Measurements from ENCODE around the gene ZKSCAN1.
"Not testable (repeated sequence)": the region's sequence is repeated elsewhere in the genome, so short reads cannot be mapped to it uniquely, and the experiment has no call there.

The ZKSCAN1 gene

DNA sequence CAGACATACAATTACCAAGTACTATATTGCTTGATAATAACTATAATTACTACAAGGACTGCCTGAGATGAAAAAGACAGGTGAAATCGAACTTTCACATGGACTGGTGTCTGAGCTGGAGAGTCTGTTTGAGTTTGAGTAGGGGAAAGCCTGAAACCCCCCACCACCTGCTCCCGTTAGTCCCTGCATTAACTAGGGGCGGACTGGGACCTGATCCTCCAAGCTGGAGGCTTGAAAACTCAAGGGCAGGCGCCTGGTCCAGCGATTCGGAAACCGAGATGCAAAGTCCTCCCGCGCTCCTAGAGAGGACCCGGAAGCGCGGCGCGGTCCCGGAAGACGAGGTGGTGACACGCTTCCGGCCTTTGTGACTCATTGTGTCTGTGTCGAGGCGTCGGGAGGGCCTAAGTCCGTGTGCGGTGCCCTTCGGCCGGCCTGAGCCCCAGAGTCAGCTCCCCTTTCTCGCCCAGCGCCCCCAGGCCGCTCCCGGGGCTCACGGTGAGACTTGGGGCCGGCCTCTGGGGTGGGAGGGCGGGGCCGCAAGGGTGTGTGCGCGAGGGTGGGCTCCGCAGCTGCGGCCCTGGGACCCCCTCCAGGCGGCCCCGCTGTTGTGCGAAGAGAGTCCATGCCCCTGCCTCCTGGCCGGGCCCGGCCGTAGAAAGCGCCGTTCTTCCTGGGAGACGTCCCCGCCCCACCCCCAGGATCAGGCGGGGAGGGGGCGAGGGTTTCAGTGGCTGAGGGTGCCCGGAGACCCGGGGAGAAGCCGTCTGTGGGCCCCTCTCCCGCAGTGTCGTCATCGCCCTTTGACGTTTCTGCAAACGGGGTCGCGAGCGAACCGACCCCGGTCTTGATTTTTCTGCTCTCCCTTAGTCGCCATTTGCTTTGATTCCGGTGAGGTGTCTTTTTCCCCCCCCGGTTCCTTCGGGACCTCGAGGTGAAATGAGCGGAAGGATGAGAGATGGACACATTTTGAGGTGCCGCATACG lies at the start of gene ZKSCAN1:
TSS of gene ZKSCAN1 (plus strand) at position 365 of the 983 bp plus-strand sequence. CDS start 7,911 bp downstream, outside the sequence.
- peak; percentile 89 for DNase-seq (ENCODE audit: low spot score)

DNA sequence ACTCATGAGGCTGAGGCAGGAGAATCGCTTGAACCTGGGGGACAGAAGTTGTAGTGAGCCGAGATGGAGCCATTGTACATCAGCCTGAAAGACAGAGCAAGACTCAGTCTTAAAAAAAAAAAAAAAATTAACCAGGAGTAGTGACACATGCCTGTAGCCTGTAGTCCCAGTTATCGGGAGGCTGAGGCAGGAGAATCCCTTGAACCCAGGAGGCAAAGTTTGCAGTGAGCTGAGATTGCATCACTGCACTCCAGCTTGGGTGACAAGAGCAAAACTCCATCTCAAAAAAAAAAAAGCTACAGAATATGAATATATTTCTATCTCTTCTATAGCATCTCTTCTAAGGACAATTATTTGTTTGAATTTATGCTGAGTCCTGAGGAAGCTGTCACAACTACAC lies 46.1 kb upstream of the ZKSCAN1 start:
- no peak for DNase-seq (ENCODE audit: low spot score)

DNA sequence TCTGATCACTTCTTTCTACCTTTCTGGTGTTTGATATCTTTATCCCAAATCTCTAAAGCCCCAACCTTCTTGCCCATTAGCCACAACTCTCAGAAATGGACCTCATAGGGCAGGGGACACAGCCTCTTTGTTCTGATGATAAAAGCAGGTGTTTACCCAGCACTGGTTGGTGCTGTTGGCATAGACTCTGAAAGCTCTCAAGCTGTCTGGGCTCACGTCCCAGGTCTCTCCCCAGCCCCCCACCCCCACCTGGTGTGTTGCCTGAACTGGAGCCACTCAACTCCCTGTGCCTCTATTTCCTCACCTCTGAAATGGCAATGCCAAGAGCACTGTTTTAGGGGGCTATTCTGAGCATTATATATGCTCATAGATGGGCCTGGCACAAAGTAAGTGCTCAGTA lies 45.6 kb upstream of the ZKSCAN1 start:
- not testable (repeated sequence) for DNase-seq (ENCODE audit: low spot score)

DNA sequence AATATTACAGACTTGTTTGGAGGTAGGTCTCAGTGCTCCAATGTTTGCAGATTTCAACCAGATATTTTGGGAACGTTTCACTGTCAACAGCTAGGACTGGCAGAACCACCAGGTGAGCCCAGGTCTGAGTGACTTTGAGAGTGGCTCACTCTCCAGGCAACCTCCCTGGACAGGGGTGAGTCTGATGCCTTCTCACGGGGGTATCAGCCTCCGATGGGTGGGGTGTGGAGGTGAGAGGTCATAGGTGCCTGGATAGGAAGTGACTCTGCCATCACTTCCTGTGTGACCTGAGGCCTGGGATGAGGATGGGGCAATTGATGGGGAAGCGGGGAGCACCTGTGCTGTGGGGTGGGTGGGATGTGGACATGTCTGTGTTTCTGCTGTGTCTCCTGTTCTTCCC lies 44.2 kb upstream of the ZKSCAN1 start:
- DNase-seq (ENCODE audit: low spot score): no peak

DNA sequence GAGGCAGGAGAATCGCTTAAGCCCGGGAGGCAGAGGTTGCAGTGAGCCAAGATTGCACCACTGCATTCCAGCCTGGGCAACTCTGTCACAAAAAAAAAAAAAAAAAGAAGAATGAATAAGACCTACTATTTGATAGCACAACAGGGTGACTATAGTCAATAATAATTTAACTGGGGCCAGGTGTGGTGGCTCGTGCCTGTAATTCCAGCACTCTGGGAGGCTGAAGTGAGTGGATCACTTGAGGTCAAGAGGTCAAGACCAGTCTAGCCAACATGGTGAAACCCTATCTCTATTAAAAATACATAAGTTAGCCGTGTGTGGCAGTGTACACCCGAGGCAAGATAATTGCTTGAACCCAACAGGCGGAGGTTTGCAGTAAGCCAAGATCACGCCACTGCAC lies 41.6 kb upstream of the ZKSCAN1 start:
- not testable (repeated sequence) for DNase-seq (ENCODE audit: low spot score)

DNA sequence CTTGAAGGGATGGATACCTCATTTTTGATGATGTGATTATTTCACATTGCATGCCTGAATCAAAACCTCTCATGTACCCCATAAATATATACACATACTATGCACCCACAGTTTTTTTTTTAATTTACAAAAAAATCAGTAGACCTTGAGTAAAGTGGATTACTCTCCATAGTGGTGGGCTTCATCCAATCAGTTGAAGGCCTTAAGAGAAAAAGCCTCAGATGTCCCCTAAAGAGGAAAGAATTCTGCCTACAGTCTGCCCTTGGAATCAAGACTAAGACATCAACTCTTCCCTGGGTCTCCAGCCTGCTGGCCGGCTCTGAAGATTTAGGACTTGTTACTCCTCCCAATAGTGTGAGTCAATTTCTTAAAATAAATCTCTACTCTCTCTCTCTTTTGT lies 40.7 kb upstream of the ZKSCAN1 start:
- no peak for DNase-seq (ENCODE audit: low spot score)

DNA sequence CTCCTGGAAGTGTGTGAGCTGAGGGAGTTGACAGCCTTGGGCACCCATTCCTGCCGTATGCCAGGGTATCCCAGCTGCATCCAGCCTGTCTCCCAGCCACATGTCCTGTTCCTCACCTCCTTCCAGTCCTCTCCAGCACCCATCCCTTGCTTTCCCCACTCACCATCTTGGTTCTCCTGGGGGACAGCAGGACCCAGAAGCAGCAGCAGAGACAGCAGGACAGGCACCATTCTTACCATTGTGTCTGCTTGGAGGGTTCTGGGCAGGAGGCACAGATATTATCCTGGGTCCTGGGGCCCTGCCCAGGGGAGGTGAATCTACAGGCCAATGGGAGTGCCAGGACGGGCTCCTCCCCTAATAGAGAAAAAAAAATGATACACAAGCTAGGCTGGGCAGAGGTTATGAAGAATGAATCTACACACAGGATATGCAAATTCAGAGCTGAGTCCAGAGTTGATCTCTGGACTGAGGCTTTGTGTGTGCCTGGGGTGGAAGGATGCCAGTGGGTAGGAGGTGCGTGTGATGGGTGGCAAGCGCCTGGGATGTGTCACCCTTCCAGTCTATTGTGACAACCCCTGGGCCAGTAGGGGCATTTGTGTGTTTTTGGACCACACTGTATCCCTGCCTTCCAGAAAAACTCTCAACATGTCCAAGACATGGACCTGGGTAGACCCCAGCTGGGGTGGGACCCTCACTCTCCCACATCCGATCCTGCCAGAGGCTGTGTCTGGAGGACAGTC lies 39.4 kb upstream of the ZKSCAN1 start, which contains the start of gene AZGP1:
TSS of gene AZGP1 (minus strand) at position 250 of the 740 bp plus-strand sequence. CDS start at position 239, 11 bp downstream.
- DNase-seq (ENCODE audit: low spot score): no peak

DNA sequence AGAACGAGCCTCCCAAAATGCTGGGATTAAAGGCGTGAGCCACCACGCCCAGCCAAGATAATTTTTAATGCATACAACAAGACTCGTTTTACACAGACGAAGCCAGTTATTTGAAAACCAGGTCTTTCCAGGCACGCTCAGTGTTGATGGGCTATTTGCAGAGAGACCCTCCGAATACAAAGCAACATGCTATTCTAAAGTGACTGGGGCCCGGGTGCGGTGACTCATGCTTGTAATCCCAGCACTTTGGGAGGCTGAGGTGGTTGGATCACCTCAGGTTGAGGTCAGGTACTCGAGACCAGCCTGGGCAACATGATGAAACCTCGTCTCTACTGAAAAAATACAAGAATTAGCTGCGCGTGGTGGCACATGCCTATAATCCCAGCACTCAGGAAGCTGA lies 38.8 kb upstream of the ZKSCAN1 start:
- no peak for DNase-seq (ENCODE audit: low spot score)

DNA sequence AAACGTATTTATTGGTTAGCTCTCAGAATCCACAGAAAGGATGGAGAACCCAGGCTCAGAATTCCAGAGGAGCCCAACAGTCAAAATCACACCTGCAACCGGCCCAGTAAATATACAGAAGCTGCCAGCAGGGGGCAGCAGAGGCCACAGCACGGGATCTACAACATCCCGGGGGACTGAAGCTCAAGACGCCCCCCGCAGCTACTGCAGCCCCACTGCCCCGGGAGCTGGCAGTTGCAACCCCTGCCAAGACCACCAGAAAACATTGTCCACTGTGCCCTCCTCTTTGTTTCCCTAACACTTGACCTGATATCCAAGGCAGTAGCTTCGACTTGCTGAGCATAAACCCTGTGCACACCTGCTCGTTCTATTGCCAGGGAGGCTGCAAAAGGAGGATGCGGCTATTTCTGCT lies 35.6 kb upstream of the ZKSCAN1 start:
- not testable (repeated sequence) for DNase-seq (ENCODE audit: low spot score)

DNA sequence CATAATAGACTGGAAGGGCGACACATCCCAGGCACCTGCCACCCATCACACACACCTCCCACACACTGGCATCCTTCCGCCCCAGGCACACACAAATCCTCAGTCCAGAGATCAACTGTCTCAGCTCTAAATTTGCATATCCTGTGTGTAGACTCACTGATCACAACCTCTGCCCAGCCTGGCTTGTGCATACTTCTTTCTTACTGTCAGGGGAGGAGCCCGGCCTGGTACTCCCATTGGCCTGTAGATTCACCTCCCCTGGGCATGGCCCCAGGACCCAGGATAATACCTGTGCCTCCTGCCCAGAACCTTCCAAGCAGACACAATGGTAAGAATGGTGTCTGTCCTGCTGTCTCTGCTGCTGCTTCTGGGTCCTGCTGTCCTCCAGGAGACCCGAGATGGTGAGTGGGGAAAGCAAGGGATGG lies 34.9 kb upstream of the ZKSCAN1 start:
- DNase-seq (ENCODE audit: low spot score): not testable (repeated sequence)

DNA sequence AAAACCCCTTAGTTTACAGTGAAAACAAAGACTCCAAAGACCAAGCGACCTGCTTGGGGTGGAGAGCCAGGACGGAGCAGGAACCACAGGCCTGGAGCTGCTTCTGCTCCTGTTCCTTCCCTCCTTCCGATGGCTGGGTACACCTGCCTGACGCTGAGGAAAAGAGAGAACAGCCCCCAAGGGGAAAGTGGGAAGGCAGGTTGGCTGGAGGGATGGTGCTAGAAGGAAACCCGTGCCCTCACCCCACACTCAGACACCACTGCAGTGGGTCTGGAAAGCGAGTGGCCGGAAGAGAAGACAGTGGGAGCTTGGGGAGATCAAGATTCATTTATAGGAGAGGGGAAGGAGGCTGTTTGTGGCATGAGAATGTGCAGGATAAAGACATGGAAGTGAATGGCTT lies 34.3 kb upstream of the ZKSCAN1 start:
- not testable (repeated sequence) for DNase-seq (ENCODE audit: low spot score)

DNA sequence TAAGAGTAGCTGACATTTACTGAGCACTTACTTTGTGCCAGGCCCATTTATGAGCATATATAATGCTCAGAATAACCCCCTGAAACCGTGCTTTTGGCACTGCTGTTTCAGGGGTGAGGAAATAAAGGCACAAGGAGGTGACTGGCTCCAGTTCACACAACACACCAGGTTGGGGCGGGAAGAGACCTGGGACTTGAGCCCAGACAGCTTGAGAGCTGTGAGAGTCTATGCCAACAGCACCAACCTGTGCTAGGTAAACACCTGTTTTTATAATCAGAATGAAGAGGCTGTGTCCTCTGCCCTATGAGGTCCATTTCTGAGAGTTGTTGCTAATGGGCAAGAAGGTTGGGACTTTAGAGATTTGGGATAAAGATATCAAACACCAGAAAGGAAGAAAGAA lies 30.8 kb upstream of the ZKSCAN1 start:
- no peak for DNase-seq (ENCODE audit: low spot score)

DNA sequence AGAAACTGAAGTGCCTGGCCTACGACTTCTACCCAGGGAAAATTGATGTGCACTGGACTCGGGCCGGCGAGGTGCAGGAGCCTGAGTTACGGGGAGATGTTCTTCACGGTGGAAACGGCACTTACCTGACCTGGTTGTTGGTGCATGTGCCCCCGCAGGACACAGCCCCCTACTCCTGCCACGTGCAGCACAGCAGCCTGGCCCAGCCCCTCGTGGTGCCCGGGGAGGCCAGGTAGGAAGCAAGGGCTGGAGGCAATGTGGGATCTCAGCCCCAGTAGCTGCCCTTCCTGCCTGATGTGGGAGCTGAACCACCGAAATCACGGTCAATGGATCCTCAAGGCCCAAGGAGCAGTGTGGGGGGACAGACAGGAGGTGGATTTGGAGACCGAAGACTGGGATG lies 28.1 kb upstream of the ZKSCAN1 start:
- not testable (repeated sequence) for DNase-seq (ENCODE audit: low spot score)

DNA sequence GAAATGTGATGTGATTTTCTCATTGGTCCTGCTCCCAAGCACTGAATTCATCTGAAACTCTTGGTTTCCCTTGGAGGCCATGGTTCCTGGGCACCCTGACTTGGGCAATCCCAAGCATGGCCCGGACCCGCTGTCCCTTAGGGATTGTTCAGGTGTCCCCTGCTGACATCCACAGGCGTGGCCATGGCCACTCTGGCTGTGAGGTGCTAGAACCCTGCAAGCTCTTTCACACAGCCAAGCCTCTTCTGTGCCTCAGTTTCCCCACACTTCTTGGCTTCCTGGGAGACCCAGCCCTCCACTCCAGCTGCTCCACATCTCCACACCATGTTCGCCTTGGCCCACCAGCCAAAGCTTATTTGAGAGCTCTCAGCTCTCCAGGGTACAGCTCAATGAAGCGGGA lies 27.6 kb upstream of the ZKSCAN1 start:
- no peak for DNase-seq (ENCODE audit: low spot score)

DNA sequence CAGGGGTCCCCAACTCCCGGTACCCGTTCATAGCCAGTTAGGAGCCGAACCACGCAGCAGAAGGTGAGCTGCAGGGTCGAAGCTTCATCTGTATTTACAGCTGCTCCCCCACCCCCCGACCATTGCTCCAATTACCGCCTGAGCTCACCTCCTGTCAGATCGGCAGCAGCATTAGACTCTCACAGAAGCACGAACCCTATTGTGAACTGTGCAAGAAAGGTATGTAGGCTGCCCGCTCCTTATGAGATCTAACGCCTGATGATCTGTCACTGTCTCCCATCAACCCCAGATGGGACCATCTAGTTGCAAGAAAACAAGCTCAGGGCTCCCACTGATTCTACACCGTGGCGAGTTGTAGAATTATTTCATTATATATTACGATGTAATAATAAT lies 24.9 kb upstream of the ZKSCAN1 start:
- no peak for DNase-seq (ENCODE audit: low spot score)

DNA sequence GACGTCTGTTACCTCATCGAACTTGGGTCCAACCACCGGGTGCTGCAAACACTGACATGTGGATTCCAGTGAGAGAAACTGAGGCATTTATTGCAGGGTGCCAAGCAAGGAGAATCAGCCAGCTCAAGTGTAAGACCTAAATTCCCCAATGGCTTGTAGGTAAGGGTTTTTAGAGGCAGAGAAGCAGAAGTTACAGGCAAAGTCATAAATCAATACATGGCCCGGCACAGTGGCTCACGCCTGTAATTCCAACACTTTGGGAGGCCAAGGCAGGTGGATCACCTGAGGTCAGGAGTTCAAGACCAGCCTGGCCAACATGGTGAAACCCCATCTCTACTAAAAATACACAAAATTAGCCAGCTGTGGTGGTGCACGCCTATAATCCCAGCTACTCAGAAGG lies 23.9 kb upstream of the ZKSCAN1 start:
- not testable (repeated sequence) for DNase-seq (ENCODE audit: low spot score)

DNA sequence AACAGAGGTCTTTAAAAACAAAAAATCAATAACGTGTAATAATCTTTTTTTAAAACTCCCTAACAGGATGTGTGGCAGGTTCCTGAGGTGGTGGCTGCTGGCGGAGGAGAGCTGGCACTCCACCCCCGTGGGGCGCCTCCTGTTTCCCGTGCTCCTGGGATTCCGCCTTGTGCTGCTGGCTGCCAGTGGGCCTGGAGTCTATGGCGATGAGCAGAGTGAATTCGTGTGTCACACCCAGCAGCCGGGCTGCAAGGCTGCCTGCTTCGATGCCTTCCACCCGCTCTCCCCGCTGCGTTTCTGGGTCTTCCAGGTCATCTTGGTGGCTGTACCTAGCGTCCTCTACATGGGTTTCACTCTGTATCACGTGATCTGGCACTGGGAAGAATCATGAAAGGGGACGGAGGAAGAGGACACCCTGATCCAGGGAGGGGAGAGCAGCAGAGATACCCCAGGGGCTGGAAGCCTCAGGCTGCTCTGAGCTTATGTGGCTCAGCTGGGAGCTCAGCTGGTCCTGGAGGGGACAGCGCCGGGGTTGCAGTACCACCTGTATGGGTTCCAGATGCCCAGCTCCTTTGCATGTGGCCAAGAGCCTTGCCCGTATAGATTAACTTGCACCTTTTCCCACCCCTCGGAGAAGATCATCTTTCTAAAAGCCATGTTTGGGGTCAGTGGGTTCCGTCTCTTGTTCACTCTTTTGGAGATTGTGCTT lies 22.9 kb upstream of the ZKSCAN1 start:
- no peak for DNase-seq (ENCODE audit: low spot score)

DNA sequence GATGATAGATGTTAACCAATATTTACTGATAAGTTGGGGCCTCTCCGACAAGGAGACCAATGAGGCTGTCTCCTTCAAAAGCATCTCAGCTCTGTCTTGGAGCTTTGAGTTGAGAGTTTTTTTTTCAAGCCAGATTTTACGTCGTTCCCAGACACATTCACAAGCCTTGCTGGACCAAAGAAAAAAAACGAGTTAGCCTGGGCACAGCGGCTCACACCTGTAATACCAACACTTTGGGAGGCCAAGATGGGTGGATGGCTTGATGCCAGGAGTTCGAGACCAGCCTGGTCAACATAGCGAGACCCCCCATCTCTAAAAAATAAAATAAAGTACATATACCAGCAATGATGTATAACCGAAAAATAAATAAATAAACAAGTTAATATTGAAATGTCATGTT lies 20.6 kb upstream of the ZKSCAN1 start:
- DNase-seq (ENCODE audit: low spot score): no peak

DNA sequence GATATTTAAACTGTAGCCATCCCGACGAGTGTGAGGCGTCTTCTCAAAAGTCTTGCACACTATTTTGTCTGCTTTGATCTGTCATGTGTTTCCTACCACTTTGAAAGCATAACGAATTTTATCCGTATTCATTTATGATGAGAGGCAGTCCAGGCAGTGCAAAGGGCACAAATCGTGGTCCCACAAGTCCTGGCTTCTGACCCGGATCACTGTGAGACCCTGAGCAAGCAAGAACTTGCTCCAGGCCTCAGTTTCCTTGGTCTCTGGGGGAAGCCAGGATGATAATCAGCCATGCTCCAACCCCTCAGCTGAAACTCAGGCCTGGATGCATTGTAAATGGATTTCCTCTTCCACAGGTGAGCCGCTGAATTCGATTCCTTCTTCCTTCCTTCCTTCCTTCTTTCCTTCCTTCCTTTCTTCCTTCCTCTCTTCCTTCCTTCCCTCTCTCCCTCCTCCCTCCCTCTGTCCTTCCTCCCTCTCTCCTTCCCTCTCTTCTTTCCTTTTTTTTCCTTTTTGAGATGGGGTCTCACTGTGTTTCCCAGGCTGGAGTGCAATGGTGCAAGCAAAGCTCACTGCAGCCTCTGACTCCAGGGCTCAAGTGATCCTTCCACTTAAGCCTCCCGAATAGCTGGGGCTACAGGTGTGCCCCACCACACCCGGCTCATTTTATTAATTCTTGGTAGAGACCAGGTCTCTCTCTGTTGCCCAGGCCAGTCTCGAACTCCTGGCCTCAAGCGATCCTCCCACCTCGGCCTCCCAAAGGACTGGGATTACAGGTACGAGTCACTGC lies 18.4 kb upstream of the ZKSCAN1 start:
- DNase-seq (ENCODE audit: low spot score): no peak

DNA sequence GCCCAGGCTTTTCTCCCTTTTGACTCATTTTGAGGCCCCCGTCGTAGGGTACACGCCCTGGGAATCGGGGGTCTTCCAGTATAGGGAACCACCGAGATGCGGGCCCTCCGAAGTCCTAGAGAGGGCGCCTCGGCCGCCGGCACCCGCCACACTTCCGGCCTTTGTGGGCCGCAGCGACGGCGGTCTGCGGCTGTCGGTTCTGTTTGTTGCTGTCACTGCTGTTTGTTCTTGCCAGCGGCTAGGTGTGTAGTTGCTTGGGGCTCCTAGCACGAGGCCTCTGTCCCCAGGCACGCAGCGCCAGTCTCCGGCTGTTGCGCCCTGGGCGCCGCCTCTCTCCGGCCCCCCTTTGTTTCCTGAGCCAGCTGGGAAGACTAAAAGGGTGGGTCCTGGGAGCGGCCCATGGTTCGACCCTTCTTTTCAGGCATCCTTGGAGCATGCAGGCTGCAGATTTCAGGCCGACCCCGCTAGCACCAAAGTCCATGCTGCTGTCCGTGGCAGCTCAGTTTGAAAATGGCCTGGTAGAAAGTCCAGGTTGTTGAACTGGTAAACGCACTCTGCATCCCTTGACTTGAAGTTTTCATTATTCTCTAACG lies 17.8 kb upstream of the ZKSCAN1 start:
- DNase-seq (ENCODE audit: low spot score): peak; percentile 73

DNA sequence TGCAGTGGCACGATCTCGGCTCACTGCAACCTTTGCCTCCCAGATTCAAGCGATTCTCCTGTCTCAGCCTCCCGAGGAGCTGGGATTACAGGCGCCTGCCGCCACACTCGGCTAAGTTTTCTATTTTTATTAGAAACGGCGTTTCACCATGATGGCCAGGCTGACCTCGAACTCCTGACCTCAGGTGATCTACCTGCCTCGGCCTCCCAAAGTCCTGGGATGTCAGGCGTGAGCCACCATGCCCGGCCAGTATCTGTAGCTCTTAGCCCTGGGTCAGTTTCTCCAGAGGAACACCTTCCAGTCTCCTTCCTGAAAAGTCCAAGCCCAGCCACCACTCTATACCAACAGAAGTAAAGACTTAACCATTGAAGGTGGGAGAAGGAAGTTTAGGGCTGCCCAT lies 15.2 kb upstream of the ZKSCAN1 start:
- DNase-seq (ENCODE audit: low spot score): no peak
